Ramos (cell line): ENCODE measurements around the gene XYLT1.

Experiments
- in situ Hi-C: fragments of 300-500 bp; cut with MboI; formaldehyde crosslinking; loops from one replicate; pipeline ENCODE4 v1.14.3; 2022; ENCODE audit warnings: low sequenced_read_pairs; ENCODE audit not compliant: unreplicated experiment

XYLT1 gene

DNA sequence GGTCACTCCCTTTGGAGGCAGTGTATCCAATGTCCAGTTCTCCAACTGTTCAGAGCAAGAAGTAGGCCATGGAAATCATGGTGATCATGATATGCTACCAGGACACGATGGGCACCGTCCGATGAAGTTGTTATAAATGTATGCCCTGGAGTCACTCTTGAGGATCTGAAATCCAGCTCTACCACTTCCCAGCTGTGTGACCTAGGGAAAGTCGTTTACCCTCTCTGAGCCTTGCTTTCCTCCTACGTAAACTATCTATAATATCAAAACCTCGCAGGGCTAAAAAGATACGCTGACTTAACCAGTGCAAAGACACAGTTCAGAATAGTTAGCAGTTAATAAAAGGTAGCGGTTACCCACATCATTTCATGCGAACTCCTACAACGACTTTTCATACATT is 194.2 kb downstream of the XYLT1 start:
- in situ Hi-C loops, result no loop called here

DNA sequence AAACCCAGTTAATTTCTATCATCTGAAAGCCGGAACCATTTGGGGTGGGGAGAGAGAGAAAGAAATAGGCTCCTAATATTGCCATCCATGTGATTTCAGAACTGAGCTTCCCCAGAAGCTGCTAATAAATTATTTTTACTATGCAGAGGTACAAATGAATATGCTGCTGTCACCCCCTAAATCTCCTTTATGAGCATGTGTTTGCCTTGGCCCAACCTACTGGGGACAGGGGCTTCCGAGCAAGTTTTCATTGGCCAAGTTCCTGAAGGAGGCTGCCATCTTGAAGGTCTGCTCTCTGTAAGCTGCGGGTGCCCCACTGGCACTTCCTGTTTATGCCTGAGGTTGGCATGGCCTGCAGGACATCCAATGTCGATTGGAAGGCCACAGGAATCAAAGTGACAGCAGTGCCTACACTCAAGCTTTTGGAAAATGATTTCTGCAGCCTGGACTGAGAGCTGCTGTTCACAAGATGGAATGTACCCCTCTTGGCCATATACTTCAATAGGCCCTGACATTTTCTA is 194.7 kb downstream of the XYLT1 start:
- in situ Hi-C loops, result no loop called here

DNA sequence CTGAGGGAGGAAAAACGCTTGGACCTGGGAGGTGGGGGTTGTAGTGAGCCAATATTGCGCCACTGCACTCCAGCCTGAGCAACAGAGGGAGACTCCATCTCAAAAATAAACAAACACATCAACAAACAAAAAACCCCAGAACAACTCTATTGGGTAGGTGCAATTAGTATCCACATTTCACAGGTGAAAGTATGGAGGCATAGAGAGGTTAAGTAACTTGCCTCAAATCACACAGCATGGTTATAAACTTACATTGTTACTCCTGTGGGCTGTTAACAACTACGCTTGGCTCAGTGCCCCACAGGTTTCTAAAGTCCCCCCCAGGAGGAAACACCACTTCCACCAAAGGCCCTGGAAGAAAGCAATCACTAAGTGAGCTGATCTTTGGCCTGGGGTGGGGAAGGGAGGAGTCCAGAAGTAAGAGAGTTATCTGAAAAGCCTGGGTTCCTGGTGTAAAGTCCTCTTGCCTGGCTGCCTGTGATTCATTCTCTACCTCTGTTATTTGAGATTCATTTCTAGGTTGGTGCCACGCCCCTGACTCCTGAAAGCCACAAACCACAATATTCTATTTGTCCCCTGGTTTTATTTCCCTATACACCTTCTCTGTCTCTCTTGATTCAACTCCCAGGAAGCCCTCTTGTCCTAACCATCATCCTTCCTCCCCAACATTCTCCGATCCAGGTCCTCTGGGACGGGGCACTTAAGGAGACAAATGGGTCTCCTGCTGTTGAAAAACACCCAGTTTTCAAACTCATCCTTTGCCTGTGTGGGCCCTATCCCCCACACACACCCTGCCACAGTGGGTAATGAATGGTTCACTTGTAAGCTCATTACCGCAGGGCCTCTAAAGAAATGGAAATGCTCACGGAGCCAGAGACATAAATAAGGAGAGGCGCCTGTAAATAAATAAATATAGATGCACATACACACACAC is 195.4 kb downstream of the XYLT1 start:
- in situ Hi-C loops, result no loop called here

DNA sequence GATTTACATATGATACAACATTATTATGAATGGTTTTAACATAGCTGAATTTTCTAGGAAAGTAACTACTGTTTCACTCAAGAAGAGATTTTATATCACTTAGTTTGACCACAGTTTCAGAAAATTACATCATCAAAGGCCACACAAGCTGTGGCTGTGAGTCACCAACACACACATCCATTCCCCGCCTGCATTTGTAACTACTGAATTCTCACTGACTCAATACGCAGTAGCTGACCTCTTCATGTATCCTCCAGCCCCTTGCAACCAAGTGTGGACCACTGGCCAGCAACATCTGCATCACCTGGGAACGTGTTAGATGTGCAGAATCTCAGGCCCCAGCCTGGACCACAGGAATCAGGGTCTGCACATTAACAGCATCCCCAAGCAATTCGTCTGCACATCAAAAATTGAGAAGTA is 197.6 kb downstream of the XYLT1 start:
- in situ Hi-C loops, result no loop called here

DNA sequence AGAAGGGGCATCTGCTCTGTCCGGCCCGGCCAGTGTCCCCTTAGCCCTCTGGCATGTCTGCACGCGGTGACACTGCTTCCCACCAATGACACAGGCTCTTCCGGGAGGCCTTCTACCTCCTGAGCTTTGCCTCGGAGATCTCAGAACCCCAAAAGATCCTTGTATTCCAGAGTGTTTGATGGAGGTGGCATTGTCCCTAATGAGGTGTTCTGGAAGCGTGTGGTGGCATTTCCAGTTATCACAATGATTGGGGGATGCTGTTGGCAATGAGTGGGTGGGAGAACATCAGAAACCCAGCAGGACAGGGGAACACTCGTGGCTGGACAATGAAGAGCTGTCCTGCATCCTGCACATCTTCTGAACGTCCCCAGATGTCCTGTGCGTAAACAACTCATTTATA is 198.0 kb downstream of the XYLT1 start:
- in situ Hi-C loops, result no loop called here

DNA sequence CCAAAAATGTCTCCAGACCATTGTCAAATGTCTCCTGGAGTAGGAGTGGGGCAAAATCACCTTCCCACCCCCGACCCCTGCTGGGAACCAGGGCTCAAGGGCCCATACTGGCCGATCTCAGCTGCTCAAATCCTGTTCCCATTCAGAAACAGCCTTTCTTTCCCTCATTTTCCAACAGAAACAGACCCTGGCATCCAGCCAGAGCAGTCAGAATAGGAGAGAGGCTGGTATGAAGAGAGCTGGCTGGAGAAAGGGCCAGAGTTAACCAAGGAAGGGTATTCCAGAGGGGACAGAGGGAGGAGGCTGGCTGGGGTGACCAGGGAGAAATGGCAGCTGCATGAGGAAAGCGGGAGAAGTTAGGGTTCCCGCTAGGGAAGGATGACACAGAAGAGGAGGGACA is 199.1 kb downstream of the XYLT1 start:
- in situ Hi-C loops, result no loop called here

- in situ Hi-C loops, result no loop called here
These were observed 200.1 kb downstream of the XYLT1 start for GRCh38 chr16:17270683-17271109.

DNA sequence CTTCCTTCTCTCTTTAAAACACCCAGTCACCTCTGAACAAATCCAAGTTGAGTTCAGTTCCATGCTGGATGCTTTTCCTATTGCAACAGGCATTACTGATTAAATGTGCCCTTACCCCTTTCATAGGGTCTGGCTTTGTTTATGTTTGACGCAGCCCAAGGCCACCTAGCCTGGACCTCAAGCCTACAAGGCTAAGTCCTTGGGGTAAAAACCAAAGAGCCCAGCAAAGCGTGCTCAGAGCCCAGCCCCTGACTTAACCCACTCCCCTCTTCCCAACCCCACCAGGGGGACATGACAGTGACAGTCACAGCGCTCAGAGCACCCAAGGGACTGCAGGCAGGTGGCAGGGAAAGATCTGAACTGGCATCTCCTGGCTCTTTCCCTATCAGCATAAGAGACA is 200.6 kb downstream of the XYLT1 start:
- in situ Hi-C loops, result no loop called here

GRCh38 chr16:17269439-17269838 is 201.3 kb downstream of the XYLT1 start:
- in situ Hi-C loops, result no loop called here

GRCh38 chr16:17266608-17267313 is 204.0 kb downstream of the XYLT1 start:
- in situ Hi-C loops, result no loop called here

GRCh38 chr16:17265154-17265553 is 205.6 kb downstream of the XYLT1 start:
- in situ Hi-C loops, result no loop called here

DNA sequence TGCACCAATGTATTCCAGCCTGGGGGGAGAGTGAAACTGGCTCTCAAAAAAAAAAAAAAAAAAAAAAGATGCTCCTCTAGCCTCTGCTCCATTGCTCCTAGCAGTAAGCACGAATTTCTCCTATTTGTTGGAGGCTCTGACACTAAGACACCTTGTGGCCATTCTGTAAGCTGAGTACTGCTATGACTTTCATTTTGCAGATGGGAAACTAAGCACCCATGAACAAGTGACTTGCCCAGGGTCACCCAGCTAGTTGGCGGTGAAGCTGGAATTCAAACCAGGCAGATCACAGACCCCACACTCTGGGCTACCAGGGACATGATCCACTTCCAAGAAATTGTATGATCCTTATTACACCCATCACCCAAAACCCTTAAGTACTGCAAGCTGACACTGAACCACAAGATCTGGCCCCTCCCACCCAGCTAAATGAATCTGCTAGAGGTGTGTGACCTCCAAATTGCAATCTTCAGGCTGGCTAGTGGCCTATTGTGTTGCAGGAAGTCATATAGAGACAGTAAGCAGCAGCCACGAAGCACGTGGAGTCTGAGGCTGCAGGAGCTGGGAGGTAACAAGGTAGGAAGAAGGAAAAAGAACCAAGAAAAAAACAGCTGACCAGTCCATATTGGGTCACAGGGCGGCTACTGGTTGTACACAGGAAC is 209.4 kb downstream of the XYLT1 start:
- in situ Hi-C loops, result no loop called here

GRCh38 chr16:17260276-17260849 is 210.4 kb downstream of the XYLT1 start:
- in situ Hi-C loops, result no loop called here

- in situ Hi-C loops, result no loop called here
These were observed 210.9 kb downstream of the XYLT1 start for GRCh38 chr16:17259751-17260270.

DNA sequence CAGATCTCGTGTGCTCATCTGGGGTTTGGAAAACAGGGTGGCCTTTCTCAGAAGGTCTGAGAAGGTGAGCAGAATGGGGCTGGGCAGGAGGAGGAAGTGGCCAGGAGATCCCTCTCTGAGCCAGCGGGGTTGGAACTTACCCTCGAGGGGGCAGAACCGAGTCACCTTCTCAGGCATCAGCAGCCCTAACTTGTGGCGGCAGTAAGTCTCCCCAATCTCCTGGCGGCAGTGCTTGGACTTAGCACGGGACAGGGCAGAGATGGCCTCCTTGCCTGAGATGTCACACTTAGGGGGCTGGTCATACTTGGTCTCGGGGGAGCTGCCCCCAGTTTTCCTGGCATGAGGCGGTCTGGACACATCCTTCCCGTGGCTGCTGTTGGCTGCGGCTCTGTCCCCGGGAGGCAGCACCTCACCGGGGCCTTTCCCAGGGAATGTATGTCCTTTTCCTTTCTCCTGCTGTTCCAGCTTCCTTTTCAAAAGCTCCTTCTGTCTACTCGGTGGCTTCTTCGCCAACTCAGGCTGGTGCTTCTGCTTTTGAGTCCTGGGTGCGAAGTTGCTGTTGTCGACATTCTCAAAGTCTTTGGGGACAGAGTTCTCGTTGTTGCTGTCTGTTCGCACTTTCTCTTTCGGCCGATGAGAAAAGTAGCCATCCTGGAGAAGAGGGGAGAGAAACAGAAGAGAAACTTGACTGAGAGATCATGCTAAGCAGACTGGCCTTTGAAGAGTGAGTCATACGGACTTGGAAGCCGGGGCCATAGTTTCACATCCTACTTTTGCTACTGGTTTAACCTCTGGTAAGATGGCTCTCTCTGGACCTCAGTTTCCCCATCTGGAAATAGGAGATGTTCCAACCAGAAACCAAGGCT is 211.7 kb downstream of the XYLT1 start:
- in situ Hi-C loops, result no loop called here

DNA sequence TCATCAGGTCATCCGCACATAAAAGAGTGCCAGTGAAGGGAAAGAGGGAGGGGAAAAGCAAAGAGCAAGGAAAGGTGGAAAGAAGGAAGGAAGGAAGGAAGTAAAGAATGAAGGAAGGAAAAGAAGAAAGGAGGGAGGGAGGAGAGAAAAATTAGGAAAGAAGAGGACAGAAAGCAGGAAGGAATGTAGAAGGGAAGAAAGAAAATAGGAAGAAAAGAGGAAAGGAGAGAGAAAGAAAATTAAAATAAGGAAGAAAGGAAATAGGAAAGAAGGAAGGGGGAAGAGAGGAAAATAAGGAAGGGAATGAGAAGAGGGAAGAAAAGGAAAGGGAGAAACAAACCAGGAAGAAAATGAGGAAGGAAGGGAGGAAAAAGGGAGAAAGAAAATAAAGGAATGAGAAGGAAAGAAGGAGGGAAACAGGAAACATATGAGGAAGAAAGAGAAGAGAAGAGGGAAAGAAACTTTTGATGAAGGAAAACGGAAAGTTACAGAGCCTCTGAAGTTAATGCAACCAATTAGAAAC is 212.6 kb downstream of the XYLT1 start:
- in situ Hi-C loops, result no loop called here

GRCh38 chr16:17257426-17258023 is 213.2 kb downstream of the XYLT1 start:
- in situ Hi-C loops, result no loop called here

DNA sequence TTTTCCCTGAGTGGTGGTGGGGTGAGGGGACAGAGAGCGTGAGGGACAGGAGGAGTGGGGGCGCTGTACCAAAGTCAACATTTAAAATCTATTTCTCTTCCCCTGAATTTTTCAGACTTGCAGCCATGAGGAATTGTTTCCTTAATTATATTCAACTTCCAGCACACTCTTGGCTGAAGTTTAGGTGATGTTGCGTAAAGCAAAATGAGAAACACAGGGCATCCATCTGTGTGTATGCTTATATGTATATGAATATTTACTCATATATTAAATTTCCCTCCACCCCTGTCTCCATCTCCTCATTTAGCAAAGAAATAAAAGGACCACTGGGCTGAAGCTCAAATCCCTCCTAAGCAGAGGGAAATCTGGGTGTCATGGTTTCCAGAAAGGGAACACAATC is 218.1 kb downstream of the XYLT1 start:
- in situ Hi-C loops, result no loop called here

- in situ Hi-C loops, result no loop called here
These were observed 218.7 kb downstream of the XYLT1 start for GRCh38 chr16:17252064-17252463.
